GM21367 (cell line): ENCODE measurements around the gene PTPRJ.

ENCODE experiments used
- ATAC-seq: cut with Tn5 transposase; IDR thresholded peaks from one replicate; pipeline ENCODE4 v1.9.1; 2021; ENCODE audit not compliant: unreplicated experiment

The PTPRJ gene

DNA sequence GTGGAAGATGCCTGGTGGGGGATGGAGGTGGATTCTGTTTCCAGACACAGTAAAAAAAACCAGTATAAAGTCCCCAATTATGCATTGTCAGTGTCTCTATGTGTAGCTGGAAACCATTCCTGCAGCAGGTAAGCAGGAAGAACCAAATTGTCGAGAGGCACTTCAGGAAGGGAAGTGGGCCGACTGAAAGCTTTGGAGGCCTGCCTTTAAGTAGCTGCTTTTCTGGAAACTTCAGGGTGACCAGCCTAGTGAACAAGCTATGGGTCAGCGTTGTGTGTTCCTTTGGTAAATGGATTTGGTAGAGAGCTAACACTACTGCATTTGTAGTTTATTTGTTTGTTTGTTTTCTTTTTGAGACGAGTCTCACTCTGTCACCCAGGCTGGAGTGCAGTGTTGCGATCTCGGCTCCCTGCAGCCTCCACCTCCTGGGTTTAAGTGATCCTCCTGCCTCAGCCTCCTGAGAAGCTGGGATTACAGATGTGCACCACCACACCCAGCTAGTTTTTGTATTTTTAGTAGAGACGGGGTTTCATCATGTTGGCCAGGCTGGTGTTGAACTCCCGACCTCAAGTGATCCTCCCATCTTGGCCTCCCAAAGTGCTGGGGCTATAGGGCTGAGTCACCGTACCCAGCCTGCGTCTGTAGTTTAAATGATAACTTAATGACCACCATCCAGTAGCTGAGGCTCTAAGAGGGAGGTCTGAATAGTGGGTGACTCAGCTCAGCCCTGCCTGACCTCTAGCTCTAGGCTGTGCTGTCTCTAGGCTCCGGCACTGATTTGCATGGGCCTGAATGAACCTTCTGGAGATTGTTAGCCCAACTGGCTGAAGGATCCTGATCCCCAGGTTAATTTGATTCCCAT lies 12.8 kb downstream of the PTPRJ start:
- no peak for ATAC-seq

DNA sequence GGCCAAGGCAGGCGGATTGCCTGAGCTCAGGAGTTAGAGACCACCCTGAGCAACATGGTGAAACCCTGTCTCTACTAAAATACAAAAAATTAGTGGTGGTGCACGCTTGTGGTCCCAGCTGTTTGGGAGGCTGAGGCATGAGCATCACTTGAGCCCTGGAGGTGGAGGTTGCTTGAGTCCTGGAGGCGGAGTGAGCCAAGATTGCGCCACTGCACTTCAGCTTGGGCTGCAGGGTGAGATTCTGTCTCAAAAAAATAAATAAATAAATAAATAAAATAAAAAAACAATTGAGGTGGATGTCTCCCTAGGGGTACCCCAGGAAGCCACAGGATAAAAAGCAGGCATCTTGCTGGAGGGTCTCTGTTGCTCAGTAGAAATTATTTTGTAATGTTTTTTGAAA lies 14.1 kb downstream of the PTPRJ start:
- ATAC-seq: no peak

DNA sequence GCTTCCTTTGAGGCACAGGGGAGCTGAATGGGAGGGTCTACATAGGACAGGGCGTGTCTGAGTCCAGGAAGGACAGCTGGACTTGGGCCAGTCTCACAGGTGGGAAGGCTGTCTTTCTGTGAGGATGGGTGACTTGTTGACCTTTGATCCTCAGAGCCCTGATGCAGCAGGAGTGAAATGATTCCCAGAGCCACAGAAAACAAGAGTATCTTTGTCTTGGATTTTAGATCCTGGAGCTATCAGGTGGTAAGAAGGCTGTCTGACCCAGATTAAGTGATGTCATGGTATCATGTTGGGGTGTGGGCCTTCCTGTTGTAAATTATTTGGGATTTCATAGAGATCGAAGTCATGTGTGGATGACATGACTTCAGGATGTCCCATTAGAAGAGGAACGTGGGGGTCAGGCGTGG lies 15.0 kb downstream of the PTPRJ start:
- no peak for ATAC-seq

- no peak for ATAC-seq
These were observed 17.0 kb downstream of the PTPRJ start for GRCh38 chr11:47997063-47998053.

- no peak for ATAC-seq
These were observed 18.0 kb downstream of the PTPRJ start for GRCh38 chr11:47998345-47998732.

GRCh38 chr11:47998733-47999359 lies 18.5 kb downstream of the PTPRJ start:
- ATAC-seq: no peak

DNA sequence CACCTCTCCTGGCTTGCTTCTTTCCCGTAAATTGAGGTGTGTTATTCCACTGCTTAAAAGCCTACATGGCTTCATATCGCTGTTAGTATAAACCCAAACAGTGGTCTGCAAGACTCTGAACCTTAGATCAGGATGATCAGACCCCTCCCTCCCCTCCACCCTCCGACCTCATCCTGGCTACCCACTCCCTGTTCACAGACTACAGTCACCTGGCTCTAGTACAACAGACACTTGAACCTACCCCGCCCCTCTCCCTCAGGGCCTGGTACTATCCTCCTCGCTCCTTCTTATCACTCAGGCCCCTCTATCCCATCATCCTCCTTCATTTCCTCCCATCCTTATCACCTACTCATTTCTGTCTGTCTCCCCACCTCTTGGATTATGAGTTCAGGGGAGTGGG lies 20.1 kb downstream of the PTPRJ start:
- no peak for ATAC-seq

DNA sequence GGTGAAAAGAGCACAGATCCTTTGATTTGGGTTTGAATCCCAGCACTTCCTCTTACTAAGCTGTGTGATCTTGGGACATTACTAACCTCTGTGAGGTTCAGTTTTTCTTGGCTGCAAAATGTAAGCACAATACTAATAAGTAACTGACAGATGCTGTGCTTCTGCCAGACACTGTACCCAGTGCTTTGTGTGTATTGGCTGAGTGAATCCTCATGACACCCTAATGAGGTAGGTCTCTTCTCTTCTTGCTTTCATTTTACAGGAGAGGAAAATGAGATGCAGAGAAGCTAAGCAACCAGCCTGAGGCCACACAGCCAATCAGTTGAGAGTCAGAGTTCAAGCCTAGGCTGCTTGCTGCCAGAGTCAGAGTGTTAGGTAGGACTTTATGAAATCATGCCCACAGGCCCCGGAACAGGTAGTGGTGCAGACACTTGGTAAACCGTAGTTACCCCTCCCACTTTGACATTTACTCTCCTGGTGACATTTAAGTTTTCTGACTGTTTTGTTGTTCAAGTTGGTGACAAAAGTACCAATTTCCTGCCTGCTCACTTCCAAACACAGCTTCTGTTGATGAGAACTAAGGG lies 21.2 kb downstream of the PTPRJ start:
- ATAC-seq: peak; percentile 68

- no peak for ATAC-seq
These were observed 22.2 kb downstream of the PTPRJ start for GRCh38 chr11:48002561-48002960.

DNA sequence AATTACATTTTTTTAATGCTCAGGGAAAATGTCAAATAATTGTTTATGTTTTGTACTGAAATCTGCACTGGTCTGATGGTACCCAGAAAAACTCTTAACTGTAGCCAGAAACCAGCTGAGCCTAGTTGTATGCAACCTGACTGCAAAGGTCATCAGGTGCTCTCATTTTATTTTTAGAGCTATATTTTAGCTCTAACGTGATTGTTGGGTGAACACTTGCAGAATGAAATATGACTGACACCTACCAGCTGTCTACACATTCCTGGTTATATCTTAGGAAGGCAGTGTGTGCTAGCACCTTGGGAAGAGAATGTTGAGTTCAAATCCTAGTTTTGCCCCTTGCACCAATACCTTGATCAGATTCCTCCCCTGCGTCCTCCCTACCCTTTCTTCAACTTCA lies 23.6 kb downstream of the PTPRJ start:
- ATAC-seq: no peak

- ATAC-seq: no peak
These were observed 24.1 kb downstream of the PTPRJ start for GRCh38 chr11:48004456-48004855.

GRCh38 chr11:48005136-48005535 lies 24.8 kb downstream of the PTPRJ start:
- no peak for ATAC-seq

DNA sequence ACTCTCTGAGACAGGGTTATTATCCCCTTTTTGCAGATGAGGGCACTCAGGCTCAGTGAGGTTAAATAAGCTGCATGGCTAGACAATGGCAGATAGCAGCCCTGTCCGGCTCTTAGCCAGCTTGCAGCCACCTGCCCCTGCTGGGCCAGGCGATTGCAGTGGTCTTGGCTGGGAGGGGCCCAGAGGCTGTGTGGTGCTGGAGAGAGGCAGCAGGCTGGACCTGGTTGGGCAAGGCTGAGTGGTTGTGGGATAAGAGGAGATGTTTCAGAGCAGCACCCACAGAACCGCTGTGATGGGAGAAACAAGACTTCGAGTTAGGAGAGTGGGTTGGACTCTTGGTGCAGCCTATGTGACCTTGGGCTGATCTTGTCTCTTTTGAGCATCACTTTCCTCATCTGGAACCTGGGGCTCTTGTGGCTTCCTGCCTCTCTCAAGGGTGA lies 25.5 kb downstream of the PTPRJ start:
- ATAC-seq: no peak

- ATAC-seq: peak; percentile 45
These were observed 26.1 kb downstream of the PTPRJ start for GRCh38 chr11:48006301-48006992.

GRCh38 chr11:48007677-48008076 lies 27.3 kb downstream of the PTPRJ start:
- no peak for ATAC-seq

- no peak for ATAC-seq
These were observed 28.6 kb downstream of the PTPRJ start for GRCh38 chr11:48008951-48009270.

- no peak for ATAC-seq
These were observed 30.9 kb downstream of the PTPRJ start for GRCh38 chr11:48011102-48011797.

DNA sequence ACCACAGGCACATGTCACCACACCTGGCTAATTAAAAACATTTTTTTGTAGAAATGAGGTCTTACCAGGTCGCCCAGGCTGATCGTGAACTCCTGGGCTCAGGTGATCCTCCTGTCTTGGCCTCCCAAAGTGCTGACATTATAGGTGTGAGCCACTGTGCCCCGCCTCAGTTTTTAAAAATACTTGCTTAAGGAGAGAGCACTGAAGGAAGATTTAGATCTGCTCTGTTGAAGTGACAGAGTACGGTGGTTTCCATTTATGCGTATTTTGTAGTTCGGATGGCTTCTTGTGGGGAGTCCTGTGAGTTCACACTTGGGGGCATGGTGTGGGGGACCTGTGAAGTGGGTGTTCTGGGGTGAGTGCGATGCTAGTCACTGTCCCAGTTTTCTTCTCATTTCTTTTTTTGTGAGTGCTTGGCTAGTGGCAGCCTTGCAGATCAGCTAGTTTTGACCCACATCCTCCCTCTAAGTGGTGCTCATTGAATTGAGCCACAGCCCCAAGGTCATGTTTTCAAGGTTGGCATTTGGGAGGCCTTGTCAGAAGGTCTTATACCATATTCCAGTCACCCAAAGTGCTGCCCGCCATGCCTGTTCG lies 31.5 kb downstream of the PTPRJ start:
- no peak for ATAC-seq

GRCh38 chr11:48013269-48013901 lies 33.0 kb downstream of the PTPRJ start:
- ATAC-seq: peak; percentile 73
